Measurements from ENCODE around the gene FAM114A1. TPM values are rescaled to one million over a fixed set of nuclear protein-coding genes. Genes with fewer than 3 reads are reported as not detected.
"Not testable (repeated sequence)": the region's sequence is repeated elsewhere in the genome, so short reads cannot be mapped to it uniquely, and the experiment has no call there.

FAM114A1 gene
- total RNA-seq, 1 donor from 2014 or later: 223 TPM

- Mint-ChIP-seq H3K4me1 (ENCODE audit: low read depth) (peaks cover 7% of the 10 kb centered on the region), H3K27ac (ENCODE audit: unreplicated experiment) (no peak overlapping the region), H3K9me3 (ENCODE audit: low read depth) (no peaks in the 10 kb centered on the region), H3K27me3 (ENCODE audit: low read depth) (no peaks in the 10 kb centered on the region), H3K4me3 (ENCODE audit: unreplicated experiment) (no peak overlapping the region), H3K36me3 (ENCODE audit: low read depth) (no peaks in the 10 kb centered on the region)
- no peak for TF ChIP-seq CTCF (IDR thresholded peaks at IDR 0.05)
- no peak for DNase-seq (ENCODE audit: low spot score)
Measured at GRCh38 chr4:38983787-38984598, 116.4 kb downstream of the FAM114A1 start.

GRCh38 chr4:38985410-38986100 is 117.9 kb downstream of the FAM114A1 start:
- no peak for TF ChIP-seq CTCF (IDR thresholded peaks at IDR 0.05)
- no peak for DNase-seq (ENCODE audit: low spot score)
- Mint-ChIP-seq H3K9me3 (ENCODE audit: low read depth) (no peaks in the 10 kb centered on the region), H3K36me3 (ENCODE audit: low read depth) (no peaks in the 10 kb centered on the region), H3K4me3 (ENCODE audit: unreplicated experiment) (no peak overlapping the region), H3K27ac (ENCODE audit: unreplicated experiment) (no peak overlapping the region), H3K4me1 (ENCODE audit: low read depth) (peaks cover 7% of the 10 kb centered on the region), H3K27me3 (ENCODE audit: low read depth) (no peaks in the 10 kb centered on the region)

GRCh38 chr4:38987491-38987890 is 119.9 kb downstream of the FAM114A1 start:
- H3K4me1 Mint-ChIP-seq (ENCODE audit: low read depth): peaks cover 4% of the 10 kb centered on the region
- no peaks in the 10 kb centered on the region for H3K9me3 Mint-ChIP-seq (ENCODE audit: low read depth)
- no peak overlapping the region for H3K4me3 Mint-ChIP-seq (ENCODE audit: unreplicated experiment)
- no peaks in the 10 kb centered on the region for H3K36me3 Mint-ChIP-seq (ENCODE audit: low read depth)
- no peak for TF ChIP-seq CTCF (IDR thresholded peaks at IDR 0.05)
- DNase-seq (ENCODE audit: low spot score): no peak
- H3K27me3 Mint-ChIP-seq (ENCODE audit: low read depth): no peaks in the 10 kb centered on the region
- H3K27ac Mint-ChIP-seq (ENCODE audit: unreplicated experiment): no peak overlapping the region

DNA sequence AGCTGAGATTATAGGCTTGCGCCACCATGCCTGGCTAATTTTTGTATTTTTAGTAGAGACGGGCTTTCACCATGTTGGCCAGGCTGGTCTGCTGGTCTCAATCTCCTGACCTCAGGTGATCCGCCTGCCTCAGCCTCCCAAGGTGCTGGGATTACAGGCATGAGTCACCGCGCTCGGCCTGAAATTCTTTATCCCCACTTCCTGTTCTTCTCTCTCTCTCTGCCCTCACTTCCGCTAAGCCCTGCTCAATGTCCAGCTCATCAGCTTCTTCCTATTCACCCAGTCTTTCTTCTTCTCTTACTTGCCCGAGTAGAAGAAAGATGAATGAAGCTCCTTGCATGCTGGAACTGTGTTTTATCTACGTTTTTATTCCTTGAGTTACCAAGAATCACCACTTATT is 120.7 kb downstream of the FAM114A1 start:
- H3K4me1 Mint-ChIP-seq (ENCODE audit: low read depth); H3K27ac Mint-ChIP-seq (ENCODE audit: unreplicated experiment); H3K9me3 Mint-ChIP-seq (ENCODE audit: low read depth); H3K36me3 Mint-ChIP-seq (ENCODE audit: low read depth); DNase-seq (ENCODE audit: low spot score); H3K4me3 Mint-ChIP-seq (ENCODE audit: unreplicated experiment); H3K27me3 Mint-ChIP-seq (ENCODE audit: low read depth): not testable (repeated sequence)

GRCh38 chr4:38989487-38989886 is 121.9 kb downstream of the FAM114A1 start:
- no peak overlapping the region for H3K27ac Mint-ChIP-seq (ENCODE audit: unreplicated experiment)
- DNase-seq (ENCODE audit: low spot score): no peak
- no peak overlapping the region for H3K4me3 Mint-ChIP-seq (ENCODE audit: unreplicated experiment)
- no peaks in the 10 kb centered on the region for H3K36me3 Mint-ChIP-seq (ENCODE audit: low read depth)
- H3K9me3 Mint-ChIP-seq (ENCODE audit: low read depth): no peaks in the 10 kb centered on the region
- no peak for TF ChIP-seq CTCF (IDR thresholded peaks at IDR 0.05)
- H3K27me3 Mint-ChIP-seq (ENCODE audit: low read depth): no peaks in the 10 kb centered on the region
- peaks cover under 1% of the 10 kb centered on the region for H3K4me1 Mint-ChIP-seq (ENCODE audit: low read depth)

All from chondrocyte (in vitro differentiated cells).